HEK293T (cell line): Measurements from ENCODE around the gene AKT3.

Experiments
- BHLHE40 ChIP-seq: fragments of 450-650 bp; IDR thresholded peaks from 2 replicates; pipeline ENCODE4 v1.6.1; 2016; ENCODE audit warnings: mild to moderate bottlenecking, moderate library complexity, borderline replicate concordance
- CTBP1 ChIP-seq: fragments of 450-650 bp; IDR thresholded peaks from 2 replicates; pipeline ENCODE4 v1.6.1; 2016; ENCODE audit warnings: borderline replicate concordance
- ELF4 ChIP-seq: fragments of 450-650 bp; IDR thresholded peaks from 2 replicates; pipeline ENCODE4 v1.6.1; 2017; ENCODE audit warnings: antibody characterized with exemption
- FOXA1 ChIP-seq: fragments of 450-650 bp; IDR thresholded peaks from 2 replicates; pipeline ENCODE4 v1.6.1; 2016; ENCODE audit warnings: mild to moderate bottlenecking
- FOXK2 ChIP-seq: fragments of 450-650 bp; IDR thresholded peaks from 2 replicates; pipeline ENCODE4 v1.6.1; 2016; ENCODE audit warnings: mild to moderate bottlenecking
- FOXM1 ChIP-seq: fragments of 450-650 bp; IDR thresholded peaks from 2 replicates; pipeline ENCODE4 v1.6.1; 2017; ENCODE audit warnings: mild to moderate bottlenecking, borderline replicate concordance
- HDGF ChIP-seq: fragments of 450-650 bp; IDR thresholded peaks from 2 replicates; pipeline ENCODE4 v1.6.1; 2017; ENCODE audit warnings: antibody characterized with exemption, borderline replicate concordance
- LEF1 ChIP-seq: fragments of 450-650 bp; IDR thresholded peaks from 2 replicates; pipeline ENCODE4 v1.6.1; 2017; ENCODE audit warnings: mild to moderate bottlenecking, borderline replicate concordance
- SP1 ChIP-seq: fragments of 450-650 bp; IDR thresholded peaks from 2 replicates; pipeline ENCODE4 v1.6.1; 2017
- SUZ12 ChIP-seq: fragments of 450-650 bp; IDR thresholded peaks from 2 replicates; pipeline ENCODE4 v1.6.1; 2016; ENCODE audit warnings: mild to moderate bottlenecking
- TARDBP ChIP-seq: fragments of 450-650 bp; IDR thresholded peaks from 2 replicates; pipeline ENCODE4 v1.6.1; 2016
- ZNF384 ChIP-seq: fragments of 450-650 bp; IDR thresholded peaks from 2 replicates; pipeline ENCODE4 v1.6.1; 2016
- TF ChIP-seq, protein P1 (sequence below): fragments of 450-650 bp; IDR thresholded peaks from 2 replicates; pipeline ENCODE4 v1.6.1; 2016

DNA sequence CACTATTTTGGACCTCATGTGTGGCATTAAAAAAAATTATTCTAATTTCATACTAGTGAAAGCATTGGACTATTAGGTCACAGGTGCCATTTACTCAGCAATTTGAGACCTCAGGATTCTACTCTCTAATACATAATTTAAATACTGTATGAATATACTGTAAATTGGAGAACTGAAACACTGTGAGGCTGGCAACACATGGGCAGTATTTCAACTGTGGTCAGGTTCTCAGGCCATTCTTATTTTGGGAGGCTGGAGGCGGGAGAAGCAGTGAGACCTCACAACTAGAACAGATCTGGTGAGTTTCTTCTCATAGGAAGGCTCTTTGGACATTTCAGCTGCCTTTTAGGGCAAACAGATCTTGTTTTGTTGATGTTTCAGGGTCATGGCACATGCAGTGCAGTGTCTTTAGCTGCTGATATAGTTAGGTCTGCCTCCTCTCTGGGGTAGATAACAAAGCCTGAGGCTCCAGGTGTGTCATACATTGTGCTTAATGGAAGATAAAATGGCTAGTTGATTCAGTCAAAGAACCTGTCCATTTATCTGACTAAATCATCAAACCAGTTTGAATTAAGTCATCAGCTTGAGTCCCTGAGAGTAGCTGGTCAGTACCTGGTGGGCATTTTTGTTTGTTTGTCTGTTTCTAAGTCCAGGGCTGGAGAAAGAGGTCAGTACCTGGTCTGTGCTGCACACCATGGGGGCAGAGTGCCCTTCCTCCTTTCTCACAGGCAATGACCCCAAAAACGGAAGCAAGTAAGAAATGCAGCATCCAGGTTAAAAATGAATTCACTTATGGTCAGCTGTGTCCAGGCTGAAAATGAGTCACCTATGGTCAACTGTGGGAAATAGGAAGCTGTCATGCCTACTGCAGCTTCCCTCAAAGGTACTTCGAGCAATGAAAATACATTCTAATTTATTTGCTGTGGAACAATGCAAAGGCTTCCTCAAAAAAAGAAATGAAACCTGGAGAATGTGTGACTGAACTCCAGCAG is 378.0 kb downstream of the AKT3 start:
- TF ChIP-seq BHLHE40 (no peak), TARDBP (no peak), CTBP1 (no peak), SP1 (no peak), FOXA1 (no peak), ZNF384 (no peak), LEF1 (no peak), SUZ12 (no peak), HDGF (no peak), FOXM1 (no peak), ELF4 (no peak), FOXK2 (no peak)
- TF ChIP-seq, protein P1, sequence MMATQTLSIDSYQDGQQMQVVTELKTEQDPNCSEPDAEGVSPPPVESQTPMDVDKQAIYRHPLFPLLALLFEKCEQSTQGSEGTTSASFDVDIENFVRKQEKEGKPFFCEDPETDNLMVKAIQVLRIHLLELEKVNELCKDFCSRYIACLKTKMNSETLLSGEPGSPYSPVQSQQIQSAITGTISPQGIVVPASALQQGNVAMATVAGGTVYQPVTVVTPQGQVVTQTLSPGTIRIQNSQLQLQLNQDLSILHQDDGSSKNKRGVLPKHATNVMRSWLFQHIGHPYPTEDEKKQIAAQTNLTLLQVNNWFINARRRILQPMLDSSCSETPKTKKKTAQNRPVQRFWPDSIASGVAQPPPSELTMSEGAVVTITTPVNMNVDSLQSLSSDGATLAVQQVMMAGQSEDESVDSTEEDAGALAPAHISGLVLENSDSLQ: no peak
